ENCODE measurements around the gene PCSK7. TPM values are rescaled to one million over a fixed set of nuclear protein-coding genes. Genes with fewer than 3 reads are reported as not detected.

PCSK7 gene
- total and polyA plus RNA-seq, 5 experiments from 2014 or later: 32.6 to 296 (median 60.6) TPM

- Mint-ChIP-seq H3K27ac (peak overlapping the region in 5 of 10 donors; percentile 38 to 76 (median 67)), H3K36me3 (peaks cover 0 to 7% (median 0%) of the 10 kb centered on the region in 3 donors), H3K4me1 (peaks cover 12 to 42% (median 30%) of the 10 kb centered on the region in 4 donors), H3K4me3 (no peak overlapping the region), H3K9me3 (no peaks in the 10 kb centered on the region), H3K27me3 (no peaks in the 10 kb centered on the region)
- ATAC-seq (no peak), DNase-seq (no peak)
- POLR2A ChIA-PET: no interaction called here
Observed at GRCh38 chr11:117175781-117176180, 56.1 kb downstream of the PCSK7 start.

DNA sequence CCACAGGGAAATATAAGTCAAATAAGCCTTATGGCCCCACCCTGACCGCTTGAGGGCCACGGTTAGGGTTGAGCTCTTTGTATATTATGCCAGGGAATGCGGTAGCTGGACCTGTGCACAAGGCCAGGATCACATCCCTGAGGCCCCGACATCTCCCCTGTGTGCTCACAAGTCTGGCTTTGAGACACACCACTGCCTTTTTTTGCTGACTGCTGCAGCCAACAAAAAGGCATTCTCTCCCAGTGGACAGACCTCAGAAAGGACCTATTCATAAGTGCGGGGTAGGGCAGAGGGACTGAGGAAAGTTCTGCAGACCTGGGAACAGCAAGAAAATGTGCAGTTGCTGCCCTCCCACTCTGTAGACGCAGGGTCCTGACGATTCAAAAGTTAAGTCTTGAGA, 56.8 kb downstream of the PCSK7 start:
- Mint-ChIP-seq H3K9me3 (no peaks in the 10 kb centered on the region), H3K27me3 (no peaks in the 10 kb centered on the region), H3K4me1 (peaks cover 7 to 35% (median 24%) of the 10 kb centered on the region in 4 donors), H3K27ac (peak overlapping the region; percentile 34 to 87 (median 49)), H3K36me3 (peaks cover 0 to 12% (median 0%) of the 10 kb centered on the region in 3 donors), H3K4me3 (no peak overlapping the region)
- ATAC-seq (no peak), DNase-seq (no peak)
- POLR2A ChIA-PET: interaction anchor here (1.0 kb wide), 1 partner anchor 31 kb away, joined by 3 read pairs; the partner anchor contains the start of gene PAFAH1B2

DNA sequence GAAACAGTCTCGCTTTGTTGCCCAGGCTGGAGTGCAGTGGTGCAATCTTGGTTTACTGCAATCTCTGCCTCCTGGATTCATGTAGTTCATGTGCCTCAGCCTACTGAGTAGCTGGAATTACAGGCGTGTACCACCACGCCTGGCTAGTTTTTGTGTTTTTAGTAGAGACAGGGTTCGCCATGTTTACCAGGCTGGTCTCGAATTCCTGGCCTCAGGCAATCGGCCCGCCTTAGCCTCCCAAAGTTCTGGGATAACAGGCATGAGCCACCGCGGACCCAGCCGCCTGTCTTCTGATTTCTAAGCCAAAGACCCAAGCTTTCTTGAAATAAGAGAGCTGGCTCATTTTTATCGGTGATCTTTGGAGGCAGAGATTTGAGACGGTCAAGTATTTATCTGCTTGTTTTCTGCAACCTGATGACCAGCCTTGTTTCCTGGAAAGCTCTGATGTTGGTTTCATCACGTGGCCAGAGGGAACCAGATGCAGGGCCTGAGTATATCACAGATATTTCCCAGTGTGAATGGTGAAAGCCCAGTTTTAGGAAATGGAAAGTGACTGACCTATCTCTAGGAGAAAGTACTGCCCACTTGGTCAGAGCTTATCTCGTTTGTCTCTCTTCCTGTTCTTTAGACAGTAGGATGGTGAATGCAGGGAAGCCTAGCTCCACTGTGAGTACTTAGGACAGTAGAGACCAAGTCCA, 59.0 kb downstream of the PCSK7 start:
- Mint-ChIP-seq H3K27ac (peak overlapping the region in 9 of 10 donors; percentile 53 to 89 (median 72)), H3K27me3 (no peaks in the 10 kb centered on the region), H3K4me3 (no peak overlapping the region), H3K36me3 (peaks cover 0 to 31% (median 3%) of the 10 kb centered on the region in 3 donors), H3K9me3 (no peaks in the 10 kb centered on the region), H3K4me1 (peaks cover 4 to 18% (median 10%) of the 10 kb centered on the region in 4 donors)
- ATAC-seq (no peak), DNase-seq (no peak)
- POLR2A ChIA-PET: interaction anchor here (1.4 to 1.5 kb wide), 2 partner anchors 29 to 39 kb away, joined by 3 to 4 read pairs; partner anchors contain the start of gene PAFAH1B2

- DNase-seq: no peak
Observed at GRCh38 chr11:117171404-117172061, 60.3 kb downstream of the PCSK7 start.

DNA sequence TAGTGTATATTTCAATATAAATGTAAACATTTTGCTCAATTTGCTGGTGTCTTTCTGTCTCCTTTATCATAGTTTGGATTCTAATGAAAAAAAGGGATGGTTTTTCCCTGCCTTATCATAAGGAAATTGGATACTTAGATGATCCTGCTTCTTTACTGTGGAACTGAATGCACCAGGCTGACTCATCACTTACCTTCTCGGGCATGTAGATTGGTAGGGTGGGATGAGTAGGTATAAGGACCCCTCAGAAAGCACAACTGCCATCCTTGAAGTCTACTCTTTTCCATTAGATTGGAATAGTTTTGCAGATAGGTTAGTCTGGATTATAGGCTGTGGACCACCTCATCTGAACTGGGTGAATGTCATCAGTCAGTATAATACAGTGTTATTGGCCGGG, 60.9 kb downstream of the PCSK7 start:
- POLR2A ChIA-PET: interaction anchor here (1.5 kb wide), 1 partner anchor 18 kb away, joined by 4 read pairs; no protein-coding TSS in a partner anchor
- Mint-ChIP-seq H3K36me3 (peaks cover 0 to 49% (median 3%) of the 10 kb centered on the region in 3 donors), H3K27me3 (no peaks in the 10 kb centered on the region), H3K4me1 (peaks cover 7 to 14% (median 9%) of the 10 kb centered on the region in 4 donors), H3K27ac (peak overlapping the region in 4 of 10 donors; percentile 41 to 86 (median 72)), H3K4me3 (no peak overlapping the region), H3K9me3 (no peaks in the 10 kb centered on the region)
- no peak for DNase-seq
- no peak for ATAC-seq

More at GRCh38 chr11:117171404-117172061, 60.3 kb downstream of the PCSK7 start:
- H3K9me3 Mint-ChIP-seq: no peaks in the 10 kb centered on the region
- no peak for ATAC-seq
- peak overlapping the region in 1 of 10 donors; percentile 21 for H3K4me3 Mint-ChIP-seq
- H3K36me3 Mint-ChIP-seq: peaks cover 0 to 44% (median 3%) of the 10 kb centered on the region in 3 donors
- H3K4me1 Mint-ChIP-seq: peaks cover 7 to 16% (median 9%) of the 10 kb centered on the region in 4 donors
- no peaks in the 10 kb centered on the region for H3K27me3 Mint-ChIP-seq
- POLR2A ChIA-PET: interaction anchor here (1.4 to 1.5 kb wide), 3 partner anchors 17 to 40 kb away, joined by 3 to 4 read pairs (median 4); partner anchors contain the start of gene PAFAH1B2
- H3K27ac Mint-ChIP-seq: peak overlapping the region in 8 of 10 donors; percentile 15 to 92 (median 76)

DNA sequence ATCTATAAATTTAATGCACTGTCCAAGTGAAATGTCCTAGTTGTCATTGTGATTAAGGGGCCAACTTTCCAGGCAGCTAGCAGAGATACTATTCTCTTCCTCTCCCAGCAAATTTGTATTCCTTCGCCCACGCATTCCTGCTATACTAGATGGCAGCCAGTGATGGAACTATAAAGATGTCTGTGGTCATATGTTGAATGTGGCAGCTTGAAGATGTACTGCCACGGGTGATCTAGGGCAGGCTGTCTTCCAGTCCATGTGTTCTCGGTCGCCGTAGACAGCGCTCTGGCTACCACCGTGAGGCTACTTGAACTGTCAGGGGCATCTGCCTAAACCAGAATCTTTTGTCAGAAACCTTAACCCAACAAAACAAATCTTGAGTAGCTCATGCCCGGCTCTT, 61.7 kb downstream of the PCSK7 start:
- H3K4me1 Mint-ChIP-seq: peaks cover 8 to 18% (median 9%) of the 10 kb centered on the region in 4 donors
- no peak for ATAC-seq
- peak overlapping the region in 3 of 10 donors; percentile 36 to 72 (median 50) for H3K27ac Mint-ChIP-seq
- no peaks in the 10 kb centered on the region for H3K27me3 Mint-ChIP-seq
- POLR2A ChIA-PET: interaction anchor here (0.9 to 1.5 kb wide), 3 partner anchors 8 to 18 kb away, joined by 3 to 4 read pairs (median 4); partner anchors contain the start of gene SIDT2
- peaks cover 0 to 57% (median 8%) of the 10 kb centered on the region in 3 donors for H3K36me3 Mint-ChIP-seq
- no peak for DNase-seq
- H3K9me3 Mint-ChIP-seq: no peaks in the 10 kb centered on the region
- H3K4me3 Mint-ChIP-seq: no peak overlapping the region

GRCh38 chr11:117169736-117170135, 62.1 kb downstream of the PCSK7 start:
- Mint-ChIP-seq H3K36me3 (peaks cover 0 to 60% (median 8%) of the 10 kb centered on the region in 3 donors), H3K27ac (peak overlapping the region in 3 of 10 donors; percentile 3 to 59 (median 36)), H3K27me3 (no peaks in the 10 kb centered on the region), H3K4me1 (peaks cover 8 to 16% (median 9%) of the 10 kb centered on the region in 4 donors), H3K9me3 (no peaks in the 10 kb centered on the region), H3K4me3 (no peak overlapping the region)
- POLR2A ChIA-PET: interaction anchor here (0.9 to 1.5 kb wide), 3 partner anchors 9 to 19 kb away, joined by 3 to 4 read pairs (median 4); partner anchors contain the start of gene SIDT2
- DNase-seq (no peak), ATAC-seq (no peak)

DNA sequence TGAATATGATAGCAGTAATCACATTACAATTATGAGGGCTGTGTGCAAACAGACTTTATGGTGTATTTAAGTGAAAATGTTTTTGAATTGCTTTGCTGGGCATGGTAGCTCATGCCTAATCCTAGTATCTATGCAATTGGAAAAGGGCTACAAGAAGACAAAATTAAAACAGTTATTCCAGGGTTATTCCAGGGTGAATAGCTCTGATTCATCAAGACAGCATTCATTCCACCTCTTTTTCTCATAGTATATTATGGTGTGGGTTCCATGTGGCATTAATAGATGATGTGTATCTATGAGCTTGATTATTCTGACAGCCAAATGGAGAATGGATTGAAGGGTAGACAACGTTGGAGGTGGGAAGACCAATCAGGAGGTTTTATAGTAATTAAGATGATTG, 65.4 kb downstream of the PCSK7 start:
- Mint-ChIP-seq H3K36me3 (peaks cover 0 to 91% (median 17%) of the 10 kb centered on the region in 3 donors), H3K9me3 (no peaks in the 10 kb centered on the region), H3K27ac (peak overlapping the region in 3 of 10 donors; percentile 14 to 39 (median 37)), H3K4me1 (peaks cover 0 to 4% (median 2%) of the 10 kb centered on the region in 4 donors), H3K27me3 (no peaks in the 10 kb centered on the region), H3K4me3 (no peak overlapping the region)
- ATAC-seq (no peak), DNase-seq (no peak)
- POLR2A ChIA-PET: no interaction called here

- POLR2A ChIA-PET: no interaction called here
- Mint-ChIP-seq H3K4me3 (no peak overlapping the region), H3K27me3 (no peaks in the 10 kb centered on the region), H3K36me3 (peaks cover 0 to 87% (median 14%) of the 10 kb centered on the region in 3 donors), H3K27ac (peak overlapping the region in 7 of 10 donors; percentile 5 to 77 (median 53)), H3K9me3 (no peaks in the 10 kb centered on the region), H3K4me1 (peaks cover 7 to 32% (median 13%) of the 10 kb centered on the region in 4 donors)
- ATAC-seq: no peak
- no peak for DNase-seq
Observed at GRCh38 chr11:117160826-117161225, 71.0 kb downstream of the PCSK7 start.

GRCh38 chr11:117159892-117160291, 72.0 kb downstream of the PCSK7 start:
- Mint-ChIP-seq H3K9me3 (no peaks in the 10 kb centered on the region), H3K4me3 (no peak overlapping the region), H3K36me3 (peaks cover 0 to 85% (median 9%) of the 10 kb centered on the region in 3 donors), H3K27ac (peak overlapping the region in 6 of 10 donors; percentile 20 to 79 (median 38)), H3K4me1 (peaks cover 5 to 32% (median 15%) of the 10 kb centered on the region in 4 donors), H3K27me3 (no peaks in the 10 kb centered on the region)
- DNase-seq (no peak), ATAC-seq (no peak)
- POLR2A ChIA-PET: no interaction called here

DNA sequence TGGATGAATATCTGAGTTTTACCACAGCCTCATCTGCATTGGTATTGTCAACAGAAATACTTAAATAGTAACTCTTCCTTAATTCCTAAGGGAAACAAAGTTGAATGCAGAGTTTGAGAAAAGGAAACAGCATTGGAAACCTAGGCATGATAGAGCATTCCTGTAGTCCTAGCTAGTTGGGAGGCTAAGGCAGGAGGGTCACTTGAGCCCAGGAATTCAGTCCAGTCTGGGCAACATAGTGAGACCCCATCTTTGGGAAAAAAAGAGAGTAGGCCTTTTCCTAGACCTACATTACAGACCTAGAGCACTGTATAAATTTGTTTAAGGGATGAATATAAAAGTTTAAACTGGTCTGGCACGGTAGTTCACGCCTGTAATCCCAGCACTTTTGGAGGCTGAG, 74.4 kb downstream of the PCSK7 start:
- Mint-ChIP-seq H3K36me3 (peaks cover 0 to 83% (median 5%) of the 10 kb centered on the region in 3 donors), H3K4me1 (peaks cover 5 to 44% (median 17%) of the 10 kb centered on the region in 4 donors), H3K9me3 (no peaks in the 10 kb centered on the region), H3K4me3 (no peak overlapping the region), H3K27ac (peak overlapping the region in 8 of 10 donors; percentile 28 to 85 (median 52)), H3K27me3 (no peaks in the 10 kb centered on the region)
- DNase-seq: no peak
- no peak for ATAC-seq
- POLR2A ChIA-PET: interaction anchor here (1.4 kb wide), 1 partner anchor 22 kb away, joined by 6 read pairs; the partner anchor contains the start of gene SIDT2

- H3K36me3 Mint-ChIP-seq: peaks cover 0 to 70% (median 10%) of the 10 kb centered on the region in 3 donors
- H3K4me3 Mint-ChIP-seq: peak overlapping the region in 1 of 10 donors; percentile 10
- H3K4me1 Mint-ChIP-seq: peaks cover 6 to 59% (median 27%) of the 10 kb centered on the region in 4 donors
- peak overlapping the region in 1 of 10 donors; percentile 56 for H3K27ac Mint-ChIP-seq
- no peak for ATAC-seq
- no peaks in the 10 kb centered on the region for H3K9me3 Mint-ChIP-seq
- no peak for DNase-seq
- H3K27me3 Mint-ChIP-seq: no peaks in the 10 kb centered on the region
- POLR2A ChIA-PET: interaction anchor here (0.5 kb wide), 1 partner anchor 39 kb away, joined by 3 read pairs; no protein-coding TSS in a partner anchor
Observed at GRCh38 chr11:117154468-117154867, 77.4 kb downstream of the PCSK7 start.
